Measurements from ENCODE around the gene PSENEN. TPM values are rescaled to one million over a fixed set of nuclear protein-coding genes. Genes with fewer than 3 reads are reported as not detected.
A peak's percentile ranks its signal among the peaks of the same experiment; 100 is the strongest.

Gene PSENEN
- total RNA-seq, 1 donor from 2014 or later = 60.0 TPM

- ATAC-seq (no peak), DNase-seq (no peak)
- Histone ChIP-seq H3K4me3 (no peak overlapping the region), H3K27ac (peak overlapping the region; percentile 53), H3K36me3 (peaks cover 36% of the 10 kb centered on the region), H3K4me1 (peaks cover 33% of the 10 kb centered on the region), H3K9me3 (no peaks in the 10 kb centered on the region), H3K27me3 (ENCODE audit: low read depth) (no peaks in the 10 kb centered on the region)
- intact Hi-C loops (cut with DNase I) = no loop called here
- no peak for TF ChIP-seq CTCF (IDR thresholded peaks at IDR 0.05)
Observed at GRCh38 chr19:35754370-35755130, 9.1 kb downstream of the PSENEN start.

DNA sequence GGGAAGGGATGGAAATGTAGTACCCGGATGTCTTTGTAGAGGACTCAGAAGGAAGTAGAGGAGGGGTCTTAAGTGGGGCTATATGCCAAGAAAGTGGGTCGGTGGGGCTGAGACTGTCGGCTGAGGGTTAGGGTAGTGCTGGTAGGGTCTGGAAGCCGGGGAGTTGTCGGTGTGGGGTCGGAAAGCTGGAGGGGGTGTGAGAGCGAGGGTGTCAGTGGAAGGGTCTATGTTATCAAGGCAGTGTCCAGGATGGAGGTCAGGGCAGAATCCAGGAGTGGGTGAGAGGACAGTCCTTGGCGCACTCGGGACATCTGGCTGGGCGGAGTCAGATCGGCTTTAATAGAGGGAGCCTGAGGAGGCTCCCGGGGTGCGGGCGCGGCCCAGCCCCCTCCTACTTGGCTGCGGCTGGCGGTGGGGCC, 9.7 kb downstream of the PSENEN start:
- H3K4me1 ChIP-seq = peaks cover 32% of the 10 kb centered on the region
- H3K27me3 ChIP-seq (ENCODE audit: low read depth) = no peaks in the 10 kb centered on the region
- no peak for TF ChIP-seq CTCF (IDR thresholded peaks at IDR 0.05)
- H3K4me3 ChIP-seq = peak overlapping the region; percentile 99
- peak in 1 of 2 donors; percentile 2 for ATAC-seq
- H3K27ac ChIP-seq = peak overlapping the region; percentile 53
- H3K36me3 ChIP-seq = peaks cover 36% of the 10 kb centered on the region
- intact Hi-C loops (cut with DNase I) = no loop called here
- DNase-seq = no peak
- no peaks in the 10 kb centered on the region for H3K9me3 ChIP-seq

DNA sequence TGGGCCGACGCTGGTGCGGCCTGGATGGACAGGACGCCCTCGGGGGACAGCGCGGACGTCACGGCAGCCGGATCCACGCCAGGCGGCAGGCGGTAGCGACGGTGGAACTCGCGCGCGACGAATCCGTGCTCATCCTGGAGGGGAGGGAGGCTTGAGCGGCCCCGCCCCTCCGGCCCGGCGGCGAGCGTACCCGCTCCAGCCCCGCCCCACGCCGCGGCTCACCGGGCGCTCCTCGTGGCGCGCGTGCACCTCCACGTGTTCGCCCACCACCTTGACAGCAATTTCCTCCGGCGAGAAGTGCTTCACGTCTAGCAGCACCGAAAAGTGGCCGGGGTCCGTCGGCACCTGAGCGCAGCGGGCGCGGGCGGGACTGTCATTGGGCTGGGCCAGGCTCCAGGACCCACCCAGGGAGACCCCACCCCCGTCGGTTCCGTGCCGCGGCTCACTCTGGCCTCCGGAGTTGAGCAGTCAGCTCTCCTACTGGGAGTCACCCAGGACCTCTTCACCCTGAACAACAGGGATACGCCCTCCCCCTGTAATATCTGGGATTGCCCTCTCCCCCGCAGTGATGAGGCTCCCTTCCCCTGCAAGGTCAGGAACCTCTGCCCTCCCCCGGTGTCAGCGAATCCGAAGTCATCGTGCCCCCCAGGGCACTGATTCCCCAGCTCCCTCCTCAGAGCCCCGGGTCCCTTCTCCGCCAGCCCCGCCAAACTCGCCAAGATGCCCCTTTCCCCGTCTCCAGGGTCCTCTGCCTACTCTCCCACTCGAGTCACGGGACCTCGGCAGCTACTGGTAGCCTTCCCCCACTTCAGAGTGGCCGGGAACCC, 10.3 kb downstream of the PSENEN start:
- H3K9me3 ChIP-seq = no peaks in the 10 kb centered on the region
- peaks cover 37% of the 10 kb centered on the region for H3K36me3 ChIP-seq
- H3K27ac ChIP-seq = peak overlapping the region; percentile 99
- peaks cover 32% of the 10 kb centered on the region for H3K4me1 ChIP-seq
- H3K27me3 ChIP-seq (ENCODE audit: low read depth) = no peaks in the 10 kb centered on the region
- peak overlapping the region; percentile 99 for H3K4me3 ChIP-seq
- TF ChIP-seq CTCF (IDR thresholded peaks at IDR 0.05) = no peak
- intact Hi-C loops (cut with DNase I) = no loop called here
- ATAC-seq (peak; percentile 3 to 5), DNase-seq (no peak)

GRCh38 chr19:35756377-35757230, 11.2 kb downstream of the PSENEN start, which contains the start of gene HSPB6:
HSPB6 (minus strand) TSS chr19:35757029; CDS start chr19:35757008, 21 bp downstream.
- no peaks in the 10 kb centered on the region for H3K27me3 ChIP-seq (ENCODE audit: low read depth)
- no peak for ATAC-seq
- no peaks in the 10 kb centered on the region for H3K9me3 ChIP-seq
- peaks cover 38% of the 10 kb centered on the region for H3K36me3 ChIP-seq
- no peak for TF ChIP-seq CTCF (IDR thresholded peaks at IDR 0.05)
- H3K27ac ChIP-seq = peak within 1 kb of the TSS; percentile 99
- peak; percentile 53 for DNase-seq
- peaks cover 32% of the 10 kb centered on the region for H3K4me1 ChIP-seq
- H3K4me3 ChIP-seq = peak within 1 kb of the TSS; percentile 99
- intact Hi-C loops (cut with DNase I) = no loop called here

GRCh38 chr19:35757231-35757748, 11.8 kb downstream of the PSENEN start:
- ATAC-seq (peak; percentile 21 to 53), DNase-seq (no peak)
- Histone ChIP-seq H3K4me3 (peak overlapping the region; percentile 99), H3K27me3 (ENCODE audit: low read depth) (no peaks in the 10 kb centered on the region), H3K36me3 (peaks cover 38% of the 10 kb centered on the region), H3K27ac (peak overlapping the region; percentile 99), H3K4me1 (peaks cover 32% of the 10 kb centered on the region), H3K9me3 (no peaks in the 10 kb centered on the region)
- intact Hi-C loops (cut with DNase I) = no loop called here
- no peak for TF ChIP-seq CTCF (IDR thresholded peaks at IDR 0.05)
